Hippocampal formation (tissue), 2 donors: Measurements from ENCODE around the gene ZMIZ1.

Experiments
- DNase-seq, 2 donors: peaks; one replicate each; lab custom pipeline; 2025; lab: John Stamatoyannopoulos, UW

Gene ZMIZ1

DNA sequence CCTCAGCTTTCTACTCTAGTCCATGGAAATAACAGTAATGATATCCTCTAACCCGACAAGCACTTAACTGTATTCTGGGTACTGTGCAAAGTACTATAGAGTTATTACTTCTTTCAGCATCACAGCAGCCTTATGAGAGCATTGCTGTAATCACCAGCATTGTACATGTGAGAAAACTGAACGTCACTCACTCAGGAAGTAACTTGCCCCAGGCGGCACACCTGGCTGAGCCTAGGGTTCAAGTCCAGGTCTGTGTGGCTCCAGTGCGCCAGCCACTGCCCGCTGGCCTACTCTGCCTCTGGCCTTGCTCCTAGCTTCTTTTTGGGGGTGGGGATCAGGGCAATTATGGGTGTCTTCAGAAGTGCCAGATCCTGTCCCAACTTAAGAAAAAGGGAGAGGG, 50.5 kb downstream of the ZMIZ1 start:
- no peak for DNase-seq

DNA sequence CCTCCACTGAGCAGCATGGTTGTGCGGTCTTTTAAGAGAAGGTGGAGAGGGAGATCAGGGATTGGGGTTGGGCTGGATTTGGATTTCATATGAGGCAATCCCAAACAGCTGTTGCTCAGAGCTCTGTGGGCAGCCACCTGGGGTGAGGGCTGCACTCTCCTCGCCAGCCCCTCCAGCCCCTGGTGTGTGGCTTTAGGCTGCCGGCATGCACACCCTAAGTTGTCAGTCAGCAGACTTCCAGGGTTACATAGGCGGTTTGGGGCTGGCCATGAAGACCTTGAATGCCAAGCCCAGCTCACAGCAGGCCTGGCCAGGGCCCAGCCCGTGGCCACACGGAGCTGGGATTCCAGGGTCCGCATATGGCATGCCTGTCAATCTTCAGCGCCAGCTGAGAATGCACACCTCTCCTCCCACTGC, 54.8 kb downstream of the ZMIZ1 start:
- no peak for DNase-seq

DNA sequence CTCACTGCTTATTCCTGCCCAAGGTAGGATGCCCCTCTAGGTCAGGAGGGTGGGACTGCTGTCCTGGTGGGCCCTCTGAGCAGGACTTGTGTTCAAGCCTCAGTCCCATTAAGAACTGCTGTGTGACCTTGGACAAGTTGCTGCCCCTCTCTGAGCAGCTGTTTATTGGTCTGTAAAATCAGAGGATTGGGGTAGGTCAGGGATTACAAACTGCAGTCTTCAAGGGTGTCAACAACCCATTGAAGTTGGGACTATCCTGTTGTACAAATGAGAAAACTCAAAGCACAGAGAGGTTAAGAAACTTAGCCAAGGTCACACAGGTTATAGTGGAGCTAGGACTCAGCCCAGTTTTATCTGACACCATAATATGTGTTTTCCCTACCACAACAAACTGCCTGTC, 55.3 kb downstream of the ZMIZ1 start:
- DNase-seq, result no peak

DNA sequence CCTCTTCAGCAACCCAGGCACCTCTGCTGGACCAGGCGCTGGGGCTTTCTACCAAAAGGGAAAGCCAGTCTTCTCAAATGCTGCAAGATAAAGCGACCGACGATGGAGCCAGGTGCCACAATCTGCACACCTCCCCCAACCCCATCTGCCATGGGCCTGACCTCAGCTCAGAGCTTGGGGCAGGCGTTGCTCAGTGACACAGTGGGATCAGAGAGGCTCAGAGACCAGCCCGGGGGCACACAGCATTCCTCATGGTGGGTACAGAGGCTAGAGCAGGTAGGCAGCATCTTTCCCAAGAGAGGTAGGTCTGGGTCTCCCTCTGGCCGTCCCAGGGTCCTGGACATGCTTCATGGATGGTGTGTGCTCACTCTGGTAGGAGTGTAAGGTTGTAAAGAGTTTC, 56.3 kb downstream of the ZMIZ1 start:
- DNase-seq, result no peak

DNA sequence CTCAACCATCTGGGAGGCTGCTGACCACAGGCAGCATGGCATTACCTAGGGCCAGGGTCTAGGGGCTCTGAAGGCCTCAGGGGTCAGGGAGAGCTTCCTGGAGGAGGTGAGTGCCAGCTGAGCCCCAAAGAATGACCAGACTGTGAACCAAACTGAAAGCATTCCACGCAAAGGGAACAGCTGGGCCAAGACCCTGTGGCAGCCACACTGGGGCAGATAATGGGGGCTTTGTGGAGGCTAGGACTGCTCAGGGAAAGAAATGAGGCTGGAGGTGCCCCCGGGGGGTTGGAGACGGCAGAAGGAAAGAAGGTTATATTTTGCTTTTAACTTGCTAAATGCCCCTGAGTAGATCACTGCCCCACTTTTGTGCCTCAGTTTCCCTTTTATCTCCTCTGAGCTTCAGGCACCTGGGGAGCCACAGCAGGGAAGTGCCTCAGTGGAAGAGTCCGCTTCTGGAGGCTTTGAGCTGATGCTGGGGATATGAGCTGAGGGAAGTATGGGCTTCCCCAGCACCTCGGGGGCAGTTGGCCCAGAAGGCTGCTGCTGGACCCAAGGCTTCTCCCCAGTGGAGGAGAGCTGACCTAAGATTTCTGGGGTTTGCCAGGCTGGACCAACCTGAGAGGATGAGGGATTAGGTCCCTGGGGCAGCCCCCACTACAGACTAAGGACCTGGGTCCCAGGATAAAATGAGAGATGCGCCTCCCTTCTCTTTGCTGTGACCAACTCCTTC, 57.8 kb downstream of the ZMIZ1 start:
- DNase-seq, result no peak

DNA sequence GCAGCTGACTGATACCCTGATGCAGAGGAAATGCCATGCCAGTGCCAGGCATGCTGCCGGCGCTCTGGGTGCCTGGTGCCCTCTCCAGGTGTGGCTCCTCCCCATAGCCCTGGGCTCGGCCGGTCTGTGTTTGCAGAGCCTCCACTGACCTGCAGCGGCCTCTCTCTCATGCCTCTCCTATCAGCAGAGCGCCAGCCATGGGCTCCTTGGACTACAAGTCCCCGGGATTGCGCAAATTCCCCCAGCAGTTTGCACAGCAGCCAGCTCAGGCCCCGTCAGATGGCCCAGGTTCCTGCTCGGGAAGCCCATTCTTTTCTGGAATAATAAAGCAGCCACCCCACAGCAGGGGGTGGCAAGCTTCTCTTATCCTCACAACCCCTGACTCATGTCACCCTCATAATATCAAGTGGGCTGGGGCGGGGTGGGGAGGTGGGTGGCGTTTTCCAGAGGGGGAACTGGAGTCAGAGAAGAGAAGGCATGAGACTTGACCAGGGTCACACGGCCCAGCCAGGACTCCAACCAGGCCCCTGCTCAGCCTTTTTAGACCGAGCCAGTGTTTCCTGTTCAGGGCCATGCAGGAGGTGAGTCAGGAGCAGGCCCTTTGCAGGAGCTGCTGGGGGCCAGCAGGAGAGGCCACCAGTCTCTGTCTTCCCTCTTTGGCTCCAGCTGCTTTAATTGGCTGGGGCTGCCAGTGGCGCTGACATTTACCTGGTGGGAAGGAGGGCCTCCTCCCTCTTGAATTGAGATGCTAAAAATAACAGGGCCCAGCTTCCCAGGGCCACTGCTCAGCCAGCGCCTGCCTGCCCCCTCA, 58.6 kb downstream of the ZMIZ1 start:
- DNase-seq, result no peak

DNA sequence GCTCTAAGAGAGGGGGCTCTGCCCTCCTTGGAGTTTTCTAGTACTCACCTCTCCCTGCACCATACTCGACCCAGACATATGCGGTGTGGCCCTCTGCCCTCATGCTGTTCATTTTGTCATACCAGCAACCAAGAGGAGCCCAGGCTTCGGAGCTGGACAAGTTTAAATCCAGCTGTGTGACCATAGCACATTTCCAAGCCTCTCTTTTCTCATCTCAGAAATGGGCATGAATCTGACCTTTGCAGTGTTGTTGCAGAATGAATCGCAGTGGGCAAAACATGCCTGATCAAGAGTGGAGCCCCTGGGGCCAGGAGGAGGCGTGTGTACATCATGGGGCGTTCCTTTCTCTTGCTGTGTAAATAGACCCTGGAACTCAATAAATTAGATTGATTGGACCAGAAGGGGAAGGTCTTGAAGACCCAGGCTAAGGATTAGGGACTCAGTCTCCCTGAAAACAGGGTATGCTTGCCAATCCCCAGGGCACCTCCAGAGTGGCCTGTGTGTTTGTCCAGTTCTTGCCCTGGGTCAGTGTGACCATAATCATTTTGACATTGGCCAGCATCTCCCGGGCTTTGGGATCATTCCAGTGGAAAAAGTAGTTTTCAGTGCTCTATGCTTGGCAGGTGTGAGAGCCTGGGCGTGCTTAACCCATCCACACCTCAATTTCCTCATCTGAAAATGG, 59.6 kb downstream of the ZMIZ1 start:
- DNase-seq, result no peak

DNA sequence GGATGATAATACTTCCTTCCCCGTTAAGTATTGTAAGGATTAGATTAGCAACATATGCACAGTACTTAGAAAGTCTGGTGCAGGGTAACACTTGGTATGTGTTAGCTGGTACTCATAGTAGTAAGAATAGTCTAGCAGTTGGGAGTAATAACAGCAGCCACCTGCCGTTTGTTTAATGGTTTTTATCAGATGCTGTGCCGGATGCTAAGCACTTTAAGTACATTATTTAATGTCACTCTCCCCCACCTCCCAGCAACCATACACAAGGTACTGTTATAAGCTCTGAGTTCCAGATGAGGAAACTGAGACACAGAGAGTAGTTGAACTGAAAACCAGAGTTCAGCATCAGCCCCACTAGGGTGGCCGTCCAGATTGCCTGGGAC, 60.1 kb downstream of the ZMIZ1 start:
- no peak for DNase-seq

DNA sequence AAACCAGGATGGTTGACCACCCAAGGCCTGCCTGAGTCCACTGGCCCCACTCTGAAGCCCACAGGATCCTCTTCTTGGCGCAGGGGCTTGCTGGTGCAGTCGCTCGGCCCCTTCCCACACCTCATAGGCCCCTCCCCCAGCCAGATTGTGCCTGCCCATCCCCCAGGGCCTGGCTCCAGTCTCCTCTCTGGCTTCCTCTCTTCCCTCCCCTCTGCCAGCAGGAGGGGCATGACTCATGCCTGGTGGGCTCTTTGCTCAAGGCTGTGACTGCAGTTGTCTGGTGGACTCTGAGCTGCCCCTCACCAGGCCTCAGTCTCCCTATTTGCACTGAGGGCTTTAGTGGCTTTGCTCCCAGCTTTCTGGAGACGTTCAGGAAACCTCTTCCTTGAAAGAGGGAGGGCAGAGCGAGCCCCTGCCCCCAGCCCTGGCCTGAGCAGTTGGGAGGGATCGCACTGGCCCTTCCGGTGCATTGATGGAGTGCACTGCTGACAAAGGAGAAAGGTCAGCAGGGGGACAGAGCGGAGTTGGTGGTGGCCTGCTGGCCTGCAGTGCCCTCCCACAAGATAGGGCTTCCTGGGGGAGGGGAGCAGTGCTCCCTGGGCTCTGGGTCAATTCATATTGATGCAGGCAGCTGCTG, 60.7 kb downstream of the ZMIZ1 start:
- DNase-seq, result no peak

DNA sequence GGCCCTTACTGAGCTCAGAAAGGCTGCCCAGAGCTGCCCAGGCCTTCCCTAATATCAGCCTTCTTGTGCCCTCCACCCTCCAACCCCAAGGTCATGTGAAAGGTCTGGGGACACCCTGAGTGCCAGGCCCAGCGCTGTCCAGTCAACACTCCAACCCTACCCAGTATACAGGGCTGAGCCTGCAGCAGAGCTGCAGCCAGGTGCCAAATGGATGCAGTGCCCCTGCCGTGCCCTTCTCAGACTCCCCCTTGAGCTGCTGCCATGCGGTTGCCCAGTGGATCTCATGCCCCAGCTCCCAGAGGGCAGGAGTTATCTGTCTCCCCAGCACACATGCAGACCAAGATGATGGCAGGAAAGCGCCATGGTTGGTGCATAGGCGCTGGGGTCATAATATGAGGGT, 61.5 kb downstream of the ZMIZ1 start:
- DNase-seq, result no peak

DNA sequence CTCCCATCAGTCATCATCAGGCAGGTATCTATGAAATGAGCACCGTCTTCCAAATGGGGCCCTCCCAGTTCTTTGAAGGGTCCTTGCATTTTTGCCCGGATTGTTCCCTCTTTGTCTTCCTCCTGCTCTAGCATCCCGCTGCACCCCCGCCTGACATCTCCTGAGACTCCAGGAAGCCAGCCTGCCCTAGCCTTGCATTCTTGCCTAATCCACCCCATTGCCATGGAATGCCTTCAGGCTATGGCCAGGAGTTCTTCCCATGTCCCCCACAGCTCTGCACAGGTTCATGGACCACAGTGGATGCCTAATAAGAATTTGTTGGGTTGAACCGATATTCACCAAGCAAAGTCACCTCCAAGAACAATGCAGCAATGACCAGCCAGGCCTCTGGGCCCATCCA, 62.1 kb downstream of the ZMIZ1 start:
- no peak for DNase-seq

DNA sequence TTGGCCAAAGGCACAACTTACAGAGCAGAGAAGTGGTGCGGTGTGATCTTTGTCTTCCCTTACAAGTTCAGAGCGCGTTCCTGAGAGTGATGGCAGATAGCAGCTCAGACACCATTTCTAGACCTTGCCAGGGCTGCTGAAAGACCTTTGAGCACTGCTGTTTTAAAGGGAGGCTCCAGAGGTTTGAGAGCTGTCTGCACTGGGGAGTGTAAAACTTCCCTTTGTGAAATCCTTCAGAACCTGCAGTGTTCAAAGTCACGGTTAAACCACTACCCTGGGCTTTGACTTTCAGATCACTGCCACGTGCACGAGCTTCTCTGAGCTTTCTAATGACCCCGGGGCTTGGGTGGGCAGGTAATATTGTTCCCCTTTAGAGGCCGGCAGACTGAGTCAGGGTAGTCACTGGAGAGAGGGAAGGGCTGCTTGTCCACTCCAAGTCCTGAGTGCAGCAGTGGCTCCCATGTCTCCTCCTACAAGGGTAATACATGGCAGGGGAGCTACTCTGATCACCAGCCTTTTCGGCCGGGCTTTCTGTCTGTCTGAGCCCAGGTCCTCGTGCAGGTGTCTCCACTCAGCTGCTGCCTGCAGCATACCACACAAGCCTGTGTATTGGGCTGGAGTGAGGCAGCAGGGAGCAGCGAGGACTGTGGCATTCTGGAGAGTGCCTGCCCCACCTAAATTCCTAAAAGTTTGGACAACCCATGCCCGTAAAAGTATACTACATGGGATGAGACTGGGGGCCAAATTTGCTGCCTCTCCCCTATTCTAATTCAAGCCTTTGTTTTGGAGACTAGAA, 63.3 kb downstream of the ZMIZ1 start:
- DNase-seq, result no peak

DNA sequence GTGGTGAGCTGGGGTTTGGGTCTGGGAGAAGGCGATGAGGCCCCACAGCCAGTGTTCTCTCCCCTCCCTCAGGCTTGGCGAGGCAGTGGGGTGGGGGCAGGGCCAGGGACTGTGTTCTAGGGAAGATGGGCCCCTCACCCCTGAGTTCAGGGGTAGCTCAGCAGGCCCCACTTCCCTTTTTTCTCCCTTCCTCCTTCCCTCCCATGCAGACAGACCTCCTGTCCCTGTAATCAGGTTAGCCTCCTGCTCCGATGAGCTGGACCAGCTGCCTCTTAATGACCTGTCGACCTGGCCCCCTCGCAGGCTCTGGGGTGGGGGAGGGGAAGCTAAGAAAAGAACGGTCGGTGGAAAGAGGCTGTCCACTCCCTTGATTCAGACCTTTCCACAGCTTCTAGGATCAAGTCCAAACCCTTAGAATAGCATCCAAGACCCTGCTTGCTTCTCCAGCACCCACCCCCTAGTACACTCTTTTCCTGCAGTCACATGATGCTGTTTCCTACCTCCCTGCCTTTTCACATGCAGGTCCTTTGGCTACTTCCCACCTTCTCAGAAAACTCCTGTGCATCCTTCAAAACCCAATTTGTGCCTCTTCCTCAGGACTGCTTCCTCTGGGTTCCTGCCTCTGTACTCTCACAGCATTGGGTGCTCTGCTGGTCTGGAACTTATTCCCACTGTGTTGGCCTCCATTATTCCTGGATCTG, 64.1 kb downstream of the ZMIZ1 start:
- peak in 1 of 2 donors; percentile 26 for DNase-seq

DNA sequence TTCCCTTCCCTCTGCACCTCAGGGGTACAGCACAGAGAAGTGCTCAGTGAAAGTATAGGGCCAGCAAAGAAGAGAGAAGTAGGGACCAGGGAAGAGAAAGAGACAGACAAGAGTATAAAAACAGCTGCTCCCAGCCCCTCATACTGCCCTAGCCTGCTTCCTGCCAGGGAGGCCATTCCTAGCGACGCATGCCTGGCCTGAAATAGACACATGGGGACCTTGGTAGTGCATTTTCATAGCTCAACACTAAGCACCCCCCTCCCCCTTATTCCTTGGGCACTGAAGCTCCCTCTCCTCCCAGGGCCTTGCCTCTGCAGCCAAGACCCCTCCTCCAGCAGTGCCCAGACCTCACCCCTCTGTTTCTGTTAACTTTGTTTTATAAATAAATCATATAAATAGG, 64.7 kb downstream of the ZMIZ1 start:
- DNase-seq, result no peak

DNA sequence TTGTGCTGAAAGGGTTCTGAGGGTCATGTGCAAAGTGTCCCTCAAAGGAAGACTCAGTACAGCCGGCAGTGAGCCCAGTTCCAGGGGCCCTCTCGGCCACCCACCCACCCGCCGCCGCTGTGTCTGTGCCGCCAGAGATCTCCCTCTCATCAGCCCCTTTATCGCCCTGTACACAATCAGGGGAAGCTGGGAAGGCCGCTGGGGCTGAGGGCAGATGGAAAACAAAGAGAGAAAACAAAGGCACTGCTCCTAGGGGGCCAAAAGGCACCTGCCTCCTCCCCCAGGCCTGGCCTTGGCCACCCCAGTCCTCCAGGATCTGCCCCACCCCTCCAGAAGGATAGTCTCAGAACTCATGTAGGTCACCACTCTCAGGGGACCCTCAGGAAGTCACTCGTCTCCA, 67.0 kb downstream of the ZMIZ1 start:
- no peak for DNase-seq

DNA sequence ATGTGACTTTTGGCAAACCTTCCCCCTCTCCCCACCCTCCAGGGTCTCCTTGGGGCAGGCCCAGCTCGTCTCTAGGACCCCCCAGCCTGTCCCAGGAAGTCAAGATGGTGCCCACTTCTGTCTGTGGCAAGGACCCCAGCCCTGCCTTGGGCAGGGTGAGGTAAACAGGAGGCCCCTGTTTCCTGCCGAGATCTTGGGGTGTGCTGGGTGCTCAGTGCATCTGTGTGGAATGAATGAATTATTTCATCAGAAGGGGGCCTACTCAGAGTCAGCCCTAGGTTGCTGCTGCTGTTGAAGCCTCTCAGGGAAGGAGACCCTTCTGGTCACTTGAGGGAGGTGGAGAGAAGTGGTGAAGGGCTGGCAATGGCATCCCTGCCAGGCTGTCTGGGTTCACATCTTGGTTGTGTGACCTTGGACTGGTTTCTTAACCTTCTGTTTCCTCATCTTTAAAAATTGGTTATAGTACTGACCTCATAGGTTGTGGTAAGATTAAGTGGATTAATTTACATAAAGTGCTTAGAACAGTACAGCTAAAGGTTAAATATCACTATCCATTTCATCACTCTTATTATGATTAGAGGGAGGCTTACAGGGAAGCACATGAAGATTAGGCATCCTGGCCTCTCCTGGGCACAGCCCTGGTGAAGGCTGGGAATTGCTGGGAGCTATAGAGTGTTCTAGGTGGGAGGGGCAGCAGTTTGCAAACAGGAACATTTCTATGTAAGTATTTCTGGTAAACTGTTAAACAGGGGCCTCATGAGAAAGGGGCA, 67.7 kb downstream of the ZMIZ1 start:
- DNase-seq, result no peak

DNA sequence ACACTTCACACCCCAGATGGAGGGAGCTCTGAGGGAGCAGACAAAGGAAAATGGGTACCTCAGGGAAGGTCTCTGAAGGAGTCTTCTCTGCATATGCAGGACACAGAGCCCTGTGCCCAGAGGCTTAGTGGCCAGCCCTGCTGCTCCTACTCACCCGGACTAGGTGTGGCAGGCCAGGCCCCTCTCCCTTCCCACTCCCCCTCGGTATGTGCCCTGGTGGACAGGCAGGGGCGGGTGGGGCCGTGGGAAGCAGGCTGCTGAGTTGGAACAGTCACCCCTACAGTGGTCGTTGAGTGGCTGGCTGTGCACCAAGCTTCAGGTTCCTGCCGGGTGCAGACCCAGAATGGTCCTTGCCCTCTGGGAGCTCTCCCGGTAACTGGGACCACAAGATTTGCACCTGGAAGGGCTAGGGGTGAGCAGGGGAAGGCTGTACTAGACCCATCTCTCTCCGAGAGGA, 68.6 kb downstream of the ZMIZ1 start:
- no peak for DNase-seq

DNA sequence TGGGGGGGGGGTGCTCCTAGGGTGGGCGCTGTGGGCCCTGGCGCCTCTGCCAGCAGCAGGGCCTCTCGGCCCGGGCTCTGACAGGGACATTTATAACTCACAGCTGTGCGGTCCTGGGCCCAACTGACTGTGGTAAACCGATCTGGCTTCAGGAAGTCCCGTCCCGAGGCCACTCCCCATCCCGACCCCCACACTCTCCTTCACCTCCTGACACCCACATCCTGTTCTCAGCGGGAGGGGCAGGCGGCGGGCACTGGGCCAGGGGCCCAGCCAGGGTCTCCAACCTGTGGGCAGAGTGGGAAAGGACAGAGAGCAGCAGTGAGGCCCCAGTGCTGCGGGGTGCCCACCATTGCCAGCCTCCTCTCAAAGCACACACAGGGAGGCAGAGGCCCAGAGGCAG, 69.1 kb downstream of the ZMIZ1 start:
- DNase-seq, result no peak

DNA sequence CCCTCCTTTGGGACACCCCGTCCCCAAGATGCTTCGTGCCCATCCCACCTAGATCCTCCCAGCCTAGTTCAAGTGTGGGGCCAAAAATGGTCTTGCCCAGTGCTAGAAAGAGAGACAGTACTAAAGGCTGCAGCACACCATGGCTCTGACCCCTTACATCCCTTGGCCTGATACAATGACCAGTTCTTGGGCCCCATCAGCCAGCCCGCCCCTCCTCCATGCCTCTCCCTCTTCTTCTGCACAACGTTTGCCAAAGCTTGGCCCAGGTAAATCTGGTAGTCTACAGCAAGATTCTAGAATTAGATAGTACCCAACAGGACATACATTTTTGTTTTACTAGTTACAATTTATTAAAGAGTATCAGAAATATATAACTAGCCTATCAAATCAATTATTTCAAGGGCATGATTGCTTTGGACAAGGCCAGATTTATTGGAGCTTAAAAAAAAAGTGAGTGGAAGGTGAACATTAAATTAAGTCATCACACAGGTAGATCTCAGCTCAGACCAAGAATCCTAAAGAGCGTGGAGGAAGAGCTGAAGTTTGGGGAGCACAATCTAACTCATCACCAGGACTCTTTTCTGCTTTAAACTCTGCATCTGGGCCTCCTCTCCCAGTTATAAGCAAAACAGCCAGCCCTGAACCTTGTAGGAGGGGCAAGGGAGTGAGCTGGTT, 69.8 kb downstream of the ZMIZ1 start:
- no peak for DNase-seq
